HG03108 (cell line): ENCODE measurements around the gene PAGE4.

ENCODE experiments used
- ATAC-seq: cut with Tn5 transposase; IDR thresholded peaks from one replicate; pipeline ENCODE4 v1.9.1; 2021; ENCODE audit warnings: moderate library complexity; ENCODE audit not compliant: unreplicated experiment

Gene PAGE4

GRCh38 chrX:49829016-49829415 is at the start of gene PAGE4:
Gene PAGE4, plus strand, starts transcription at chrX:49829303. Its CDS starts 1,126 bp downstream, at chrX:49830429.
- ATAC-seq = no peak

- ATAC-seq = no peak
Observed at GRCh38 chrX:49784747-49785280, 44.3 kb upstream of the PAGE4 start.

GRCh38 chrX:49792376-49792775 is 36.7 kb upstream of the PAGE4 start:
- ATAC-seq = no peak

- ATAC-seq = no peak
Observed at GRCh38 chrX:49793686-49794085, 35.4 kb upstream of the PAGE4 start.

GRCh38 chrX:49799828-49800227 is 29.3 kb upstream of the PAGE4 start:
- no peak for ATAC-seq

GRCh38 chrX:49809891-49810632 is 19.0 kb upstream of the PAGE4 start:
- no peak for ATAC-seq

- no peak for ATAC-seq
Observed at GRCh38 chrX:49812177-49812576, 16.9 kb upstream of the PAGE4 start.

- ATAC-seq = no peak
Observed at GRCh38 chrX:49816435-49816834, 12.7 kb upstream of the PAGE4 start.

- ATAC-seq = peak; percentile 62
Observed at GRCh38 chrX:49838374-49838773, 9.3 kb downstream of the PAGE4 start.

- ATAC-seq = no peak
Observed at GRCh38 chrX:49840679-49841078, 11.6 kb downstream of the PAGE4 start.

- no peak for ATAC-seq
Observed at GRCh38 chrX:49842621-49843020, 13.5 kb downstream of the PAGE4 start.

- no peak for ATAC-seq
Observed at GRCh38 chrX:49844611-49845010, 15.5 kb downstream of the PAGE4 start.

- ATAC-seq = no peak
Observed at GRCh38 chrX:49845701-49846403, 16.7 kb downstream of the PAGE4 start.

- no peak for ATAC-seq
Observed at GRCh38 chrX:49846522-49846921, 17.4 kb downstream of the PAGE4 start.

- no peak for ATAC-seq
Observed at GRCh38 chrX:49848275-49848674, 19.2 kb downstream of the PAGE4 start.

GRCh38 chrX:49850028-49850427 is 20.9 kb downstream of the PAGE4 start:
- ATAC-seq = no peak

GRCh38 chrX:49853661-49854060 is 24.6 kb downstream of the PAGE4 start:
- no peak for ATAC-seq

- no peak for ATAC-seq
Observed at GRCh38 chrX:49856819-49857218, 27.7 kb downstream of the PAGE4 start.

GRCh38 chrX:49858341-49858740 is 29.2 kb downstream of the PAGE4 start:
- no peak for ATAC-seq

GRCh38 chrX:49859491-49859890 is 30.4 kb downstream of the PAGE4 start:
- ATAC-seq = no peak

- no peak for ATAC-seq
Observed at GRCh38 chrX:49860867-49861535, 31.9 kb downstream of the PAGE4 start.

- no peak for ATAC-seq
Observed at GRCh38 chrX:49862093-49862492, 33.0 kb downstream of the PAGE4 start.
